Mesangial cell (primary cell): Measurements from ENCODE around the gene MRPL37. TPM values are rescaled to one million over a fixed set of nuclear protein-coding genes. Genes with fewer than 3 reads are reported as not detected.

ENCODE experiments used
- total RNA-seq: library from RNA; depleted of rRNA; stranded (reverse); fragments of >200 nt; gene quantifications from 2 replicates; pipeline ENCODE4 v1.2.3, GENCODE V29; 2015

Gene MRPL37
- 118 and 176 TPM in 2 replicates for total RNA-seq

DNA sequence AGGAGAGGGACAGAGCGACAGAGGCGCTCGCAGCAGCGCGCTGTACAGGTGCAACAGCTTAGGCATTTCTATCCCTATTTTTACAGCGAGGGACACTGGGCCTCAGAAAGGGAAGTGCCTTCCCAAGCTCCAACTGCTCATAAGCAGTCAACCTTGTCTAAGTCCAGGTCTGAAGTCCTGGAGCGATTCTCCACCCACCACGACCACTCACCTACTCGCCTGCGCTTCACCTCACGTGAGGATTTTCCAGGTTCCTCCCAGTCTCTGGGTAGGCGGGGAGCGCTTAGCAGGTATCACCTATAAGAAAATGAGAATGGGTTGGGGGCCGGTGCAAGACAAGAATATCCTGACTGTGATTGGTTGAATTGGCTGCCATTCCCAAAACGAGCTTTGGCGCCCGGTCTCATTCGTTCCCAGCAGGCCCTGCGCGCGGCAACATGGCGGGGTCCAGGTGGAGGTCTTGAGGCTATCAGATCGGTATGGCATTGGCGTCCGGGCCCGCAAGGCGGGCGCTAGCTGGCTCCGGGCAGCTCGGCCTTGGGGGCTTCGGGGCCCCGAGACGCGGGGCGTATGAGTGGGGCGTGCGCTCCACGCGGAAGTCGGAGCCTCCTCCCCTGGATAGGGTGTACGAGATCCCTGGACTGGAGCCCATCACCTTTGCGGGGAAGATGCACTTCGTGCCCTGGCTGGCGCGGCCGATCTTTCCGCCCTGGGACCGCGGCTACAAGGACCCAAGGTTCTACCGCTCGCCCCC lies at the start of gene MRPL37, which contains the start of gene CYB5RL:
TSS of gene MRPL37 (plus strand) at position 403 of the 754 bp plus-strand sequence. CDS start at position 480, 77 bp downstream.
TSS of gene CYB5RL (minus strand) at position 266 of the 754 bp plus-strand sequence. CDS start 4,414 bp downstream, outside the sequence.

DNA sequence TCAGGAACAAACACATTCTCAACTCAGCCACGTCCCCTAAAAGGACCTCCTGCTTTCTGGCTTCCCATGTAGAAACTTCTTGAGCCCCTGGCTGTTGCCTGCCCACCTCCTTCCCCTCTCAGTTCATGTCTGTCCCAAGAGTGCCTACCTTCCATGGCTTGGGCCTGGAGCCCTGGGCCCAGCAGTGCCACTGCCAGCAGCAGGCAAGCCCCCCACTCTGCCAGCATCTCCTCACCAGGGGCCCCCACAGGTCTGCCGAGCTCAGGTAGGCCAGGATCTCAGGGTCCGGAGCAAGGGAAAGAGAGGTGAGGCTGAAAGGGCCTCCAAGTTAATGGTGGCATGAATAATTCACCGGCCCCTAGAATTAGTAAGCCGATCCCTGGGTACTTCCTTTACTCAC lies 47.3 kb upstream of the MRPL37 start, which contains the start of gene CDCP2:
TSS of gene CDCP2 (minus strand) at position 305 of the 400 bp plus-strand sequence. CDS start at position 227, 78 bp downstream.

Other genes starting within 250 kb of the MRPL37 start
- not detected in 2 replicates for gene LDLRAD1, start 182.0 kb upstream of the MRPL37 start, total RNA-seq
- 62.4 and 136 TPM in 2 replicates for gene TMEM59, start 147.0 kb upstream of the MRPL37 start, total RNA-seq
- gene TCEANC2, start 146.6 kb upstream of the MRPL37 start, total RNA-seq: 2.0 and 2.6 TPM in 2 replicates
- gene CDCP2, start 47.2 kb upstream of the MRPL37 start, total RNA-seq: not detected in 2 replicates
- gene CYB5RL, start 137 bp upstream of the MRPL37 start, total RNA-seq: 4.2 and 6.2 TPM in 2 replicates
- gene SSBP3, start 206.2 kb downstream of the MRPL37 start, total RNA-seq: 19.4 and 38.9 TPM in 2 replicates